ENCODE results near the gene HCAR1. TPM values are rescaled to one million over a fixed set of nuclear protein-coding genes. Genes with fewer than 3 reads are reported as not detected.

HCAR1 gene
- total RNA-seq, 1 donor from 2014 or later, result 0.25 TPM

DNA sequence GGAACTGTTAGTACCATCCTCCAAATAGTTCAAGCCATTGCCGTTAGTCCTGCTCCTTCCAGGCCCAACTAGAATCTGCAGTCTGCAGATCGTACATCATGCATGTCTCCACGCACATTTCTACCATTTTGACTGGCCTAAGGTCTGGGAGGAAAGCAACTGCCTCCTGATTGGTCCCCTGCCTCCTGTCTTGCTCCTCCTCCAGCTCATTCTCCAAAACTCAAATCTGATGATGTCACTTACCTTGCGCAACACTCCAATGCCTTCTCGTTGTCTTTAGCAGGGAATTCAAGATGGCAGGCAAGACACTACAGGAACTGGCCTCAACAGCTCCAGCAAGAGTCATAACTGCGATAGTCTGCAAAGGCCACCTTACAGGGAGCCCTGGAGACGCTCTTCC is 9.7 kb upstream of the HCAR1 start:
- intact Hi-C loops (cut with DNase I), result no loop called here
- TF ChIP-seq, protein P1, sequence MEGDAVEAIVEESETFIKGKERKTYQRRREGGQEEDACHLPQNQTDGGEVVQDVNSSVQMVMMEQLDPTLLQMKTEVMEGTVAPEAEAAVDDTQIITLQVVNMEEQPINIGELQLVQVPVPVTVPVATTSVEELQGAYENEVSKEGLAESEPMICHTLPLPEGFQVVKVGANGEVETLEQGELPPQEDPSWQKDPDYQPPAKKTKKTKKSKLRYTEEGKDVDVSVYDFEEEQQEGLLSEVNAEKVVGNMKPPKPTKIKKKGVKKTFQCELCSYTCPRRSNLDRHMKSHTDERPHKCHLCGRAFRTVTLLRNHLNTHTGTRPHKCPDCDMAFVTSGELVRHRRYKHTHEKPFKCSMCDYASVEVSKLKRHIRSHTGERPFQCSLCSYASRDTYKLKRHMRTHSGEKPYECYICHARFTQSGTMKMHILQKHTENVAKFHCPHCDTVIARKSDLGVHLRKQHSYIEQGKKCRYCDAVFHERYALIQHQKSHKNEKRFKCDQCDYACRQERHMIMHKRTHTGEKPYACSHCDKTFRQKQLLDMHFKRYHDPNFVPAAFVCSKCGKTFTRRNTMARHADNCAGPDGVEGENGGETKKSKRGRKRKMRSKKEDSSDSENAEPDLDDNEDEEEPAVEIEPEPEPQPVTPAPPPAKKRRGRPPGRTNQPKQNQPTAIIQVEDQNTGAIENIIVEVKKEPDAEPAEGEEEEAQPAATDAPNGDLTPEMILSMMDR (IDR thresholded peaks at IDR 0.05), result no peak
- no peak for TF ChIP-seq POLR2AphosphoS5 (IDR thresholded peaks at IDR 0.05; ENCODE audit: insufficient read depth in 1 of 2, low read depth in 1 of 2)
- TF ChIP-seq POLR2A (IDR thresholded peaks at IDR 0.05), result no peak
- no peak for DNase-seq (ENCODE audit: extremely low spot score in 2 of 2)

DNA sequence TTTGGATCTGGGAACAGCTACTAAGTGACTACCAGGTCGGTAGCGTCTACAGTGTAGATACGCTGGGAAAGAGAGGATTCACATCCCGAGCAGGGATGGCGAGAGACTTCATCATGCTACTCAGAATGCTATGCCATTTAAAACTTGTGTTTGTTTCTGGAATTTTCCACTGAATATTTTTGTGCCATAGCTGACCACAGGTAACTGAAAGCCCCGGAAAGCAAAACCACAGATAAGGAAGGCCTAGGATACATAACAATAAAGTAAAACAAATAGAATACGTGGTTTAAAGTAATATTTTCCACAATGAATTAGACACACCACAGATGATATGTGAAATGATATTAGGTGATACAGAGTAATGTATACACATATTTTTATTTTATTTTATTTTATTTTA is 7.9 kb upstream of the HCAR1 start:
- H3K27me3 ChIP-seq, result no peaks in the 10 kb centered on the region
- intact Hi-C loops (cut with DNase I), result no loop called here
- TF ChIP-seq POLR2AphosphoS5 (IDR thresholded peaks at IDR 0.05; ENCODE audit: insufficient read depth in 1 of 2, low read depth in 1 of 2) (no peak), POLR2A (IDR thresholded peaks at IDR 0.05) (no peak)
- TF ChIP-seq, protein P1 (IDR thresholded peaks at IDR 0.05), result no peak
- no peak overlapping the region for H3K4me3 ChIP-seq
- no peak for DNase-seq (ENCODE audit: extremely low spot score in 2 of 2)
- H3K36me3 ChIP-seq, result no peaks in the 10 kb centered on the region
- H3K9me3 ChIP-seq, result no peaks in the 10 kb centered on the region
- no peaks in the 10 kb centered on the region for H3K4me1 ChIP-seq
- H3K27ac ChIP-seq, result no peak overlapping the region

More for the DNA sequence above, 9.7 kb upstream of the HCAR1 start:
- Histone ChIP-seq H3K4me1 (no peaks in the 10 kb centered on the region), H3K4me3 (no peak overlapping the region), H3K27me3 (no peaks in the 10 kb centered on the region), H3K36me3 (no peaks in the 10 kb centered on the region), H3K27ac (no peak overlapping the region), H3K9me3 (no peaks in the 10 kb centered on the region)

DNA sequence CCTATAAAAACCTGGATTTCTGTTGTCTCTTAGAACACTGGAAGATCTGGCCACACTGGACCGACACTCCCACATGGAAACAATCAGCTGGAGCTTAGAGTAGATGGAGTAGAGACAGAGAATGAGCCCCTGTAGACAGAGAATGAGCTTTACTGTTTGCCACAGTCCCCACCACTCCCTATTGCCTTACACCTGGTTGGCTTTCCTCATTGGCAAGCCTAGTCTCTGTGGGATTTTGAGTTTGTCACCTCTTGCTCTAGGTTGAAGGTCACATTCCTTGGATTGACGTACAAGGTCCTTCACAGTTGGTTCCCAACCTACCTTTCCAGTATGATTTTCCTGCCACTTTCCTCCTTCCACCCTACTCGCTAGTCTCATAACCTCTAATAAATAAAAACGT is 2.0 kb upstream of the HCAR1 start:
- no peak overlapping the region for H3K4me3 ChIP-seq
- intact Hi-C loops (cut with DNase I), result no loop called here
- H3K9me3 ChIP-seq, result no peaks in the 10 kb centered on the region
- DNase-seq (ENCODE audit: extremely low spot score in 2 of 2), result no peak
- H3K27ac ChIP-seq, result no peak overlapping the region
- H3K4me1 ChIP-seq, result no peaks in the 10 kb centered on the region
- H3K36me3 ChIP-seq, result no peaks in the 10 kb centered on the region
- TF ChIP-seq, protein P1 (IDR thresholded peaks at IDR 0.05), result no peak
- TF ChIP-seq POLR2AphosphoS5 (IDR thresholded peaks at IDR 0.05; ENCODE audit: insufficient read depth in 1 of 2, low read depth in 1 of 2), result no peak
- TF ChIP-seq POLR2A (IDR thresholded peaks at IDR 0.05), result no peak
- no peaks in the 10 kb centered on the region for H3K27me3 ChIP-seq

DNA sequence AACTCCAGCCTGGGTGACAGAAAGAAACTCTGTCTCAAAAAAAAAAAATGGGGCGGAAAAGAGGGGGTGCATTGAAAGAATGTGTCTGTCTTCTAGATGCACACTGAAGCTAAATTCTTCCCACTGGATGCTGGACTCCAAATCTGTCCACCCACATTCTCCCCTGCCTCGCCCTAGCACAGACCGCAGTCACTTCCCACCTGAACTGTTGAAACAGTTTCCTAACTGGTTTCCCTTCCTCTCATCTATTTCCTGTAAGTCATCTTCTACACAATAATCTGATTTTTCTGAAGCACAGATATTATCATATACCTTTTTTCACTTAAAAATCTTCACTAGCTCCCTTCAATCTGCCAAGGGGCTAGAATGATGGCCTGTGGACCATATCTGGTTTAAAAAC is 1.5 kb upstream of the HCAR1 start:
- H3K9me3 ChIP-seq, result no peaks in the 10 kb centered on the region
- TF ChIP-seq, protein P1 (IDR thresholded peaks at IDR 0.05), result no peak
- TF ChIP-seq POLR2A (IDR thresholded peaks at IDR 0.05), result no peak
- no peak for TF ChIP-seq POLR2AphosphoS5 (IDR thresholded peaks at IDR 0.05; ENCODE audit: insufficient read depth in 1 of 2, low read depth in 1 of 2)
- H3K4me1 ChIP-seq, result no peaks in the 10 kb centered on the region
- no peaks in the 10 kb centered on the region for H3K36me3 ChIP-seq
- H3K4me3 ChIP-seq, result no peak overlapping the region
- H3K27me3 ChIP-seq, result no peaks in the 10 kb centered on the region
- no peak overlapping the region for H3K27ac ChIP-seq
- no peak for DNase-seq (ENCODE audit: extremely low spot score in 2 of 2)
- intact Hi-C loops (cut with DNase I), result no loop called here

DNA sequence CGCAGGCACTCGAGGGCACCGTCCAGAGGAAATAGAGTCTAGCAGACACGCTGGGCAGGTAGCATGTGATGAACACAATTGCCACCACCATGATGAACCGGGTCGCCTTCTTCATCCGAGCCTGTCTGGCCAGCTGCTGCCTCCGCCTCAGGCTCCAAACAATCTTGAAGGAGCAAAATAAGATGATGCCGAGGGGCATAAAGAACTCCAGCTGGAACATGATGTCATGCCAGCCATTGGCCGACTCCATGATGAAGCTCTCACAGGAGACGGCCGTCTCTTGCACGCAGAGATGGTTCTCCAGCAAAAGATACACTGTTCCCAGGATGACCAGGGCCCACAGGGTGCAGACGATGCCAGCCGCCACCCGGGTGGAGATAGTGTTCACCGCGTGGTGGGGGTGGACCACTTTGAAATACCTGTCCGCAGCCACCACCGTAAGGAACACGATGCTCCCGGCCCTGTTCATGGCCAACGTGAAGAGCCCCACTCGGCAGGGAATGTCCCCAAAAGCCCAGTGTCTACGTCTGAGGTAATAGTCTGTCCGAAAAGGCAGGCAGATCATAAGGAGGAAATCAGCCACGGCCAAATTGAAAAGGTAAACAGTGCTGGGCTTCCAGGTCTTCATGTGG is 945 bp downstream of the HCAR1 start:
- TF ChIP-seq, protein P1 (IDR thresholded peaks at IDR 0.05), result no peak
- TF ChIP-seq POLR2A (IDR thresholded peaks at IDR 0.05) (no peak), POLR2AphosphoS5 (IDR thresholded peaks at IDR 0.05; ENCODE audit: insufficient read depth in 1 of 2, low read depth in 1 of 2) (no peak)
- no peaks in the 10 kb centered on the region for H3K27me3 ChIP-seq
- intact Hi-C loops (cut with DNase I), result no loop called here
- no peaks in the 10 kb centered on the region for H3K9me3 ChIP-seq
- H3K36me3 ChIP-seq, result no peaks in the 10 kb centered on the region
- no peak for DNase-seq (ENCODE audit: extremely low spot score in 2 of 2)
- peaks cover 9% of the 10 kb centered on the region for H3K4me1 ChIP-seq
- peak overlapping the region; percentile 29 to 34 for H3K4me3 ChIP-seq
- H3K27ac ChIP-seq, result no peak overlapping the region
